ENCODE results near the gene BAAT.
A peak's percentile ranks its signal among the peaks of the same experiment; 100 is the strongest.

BAAT gene

GRCh38 chr9:101315112-101315450 lies 69.7 kb downstream of the BAAT start:
- no peak for DNase-seq (ENCODE audit: low read depth)

- DNase-seq (ENCODE audit: low read depth), result no peak
Observed at GRCh38 chr9:101312661-101313060, 72.1 kb downstream of the BAAT start.

GRCh38 chr9:101311758-101312420 lies 72.9 kb downstream of the BAAT start:
- peak; percentile 76 for DNase-seq (ENCODE audit: low read depth)

- DNase-seq (ENCODE audit: low read depth), result no peak
Observed at GRCh38 chr9:101311191-101311590, 73.6 kb downstream of the BAAT start.
